Measurements from ENCODE around the gene PIH1D1. TPM values are rescaled to one million over a fixed set of nuclear protein-coding genes. Genes with fewer than 3 reads are reported as not detected.

The PIH1D1 gene
- total RNA-seq, 1 donor from 2014 or later, result 125 TPM

GRCh38 chr19:49421878-49422202 is 29.8 kb downstream of the PIH1D1 start:
- Mint-ChIP-seq H3K27ac (no peak overlapping the region), H3K27me3 (peaks cover 95% of the 10 kb centered on the region), H3K9me3 (ENCODE audit: low read depth) (no peaks in the 10 kb centered on the region), H3K4me1 (ENCODE audit: low read depth) (peaks cover 7% of the 10 kb centered on the region), H3K4me3 (ENCODE audit: low read depth) (no peak overlapping the region), H3K36me3 (ENCODE audit: insufficient read depth) (no peaks in the 10 kb centered on the region)
- TF ChIP-seq CTCF (IDR thresholded peaks at IDR 0.05; ENCODE audit: unreplicated experiment), result no peak
- DNase-seq (ENCODE audit: low spot score, unreplicated experiment), result no peak

DNA sequence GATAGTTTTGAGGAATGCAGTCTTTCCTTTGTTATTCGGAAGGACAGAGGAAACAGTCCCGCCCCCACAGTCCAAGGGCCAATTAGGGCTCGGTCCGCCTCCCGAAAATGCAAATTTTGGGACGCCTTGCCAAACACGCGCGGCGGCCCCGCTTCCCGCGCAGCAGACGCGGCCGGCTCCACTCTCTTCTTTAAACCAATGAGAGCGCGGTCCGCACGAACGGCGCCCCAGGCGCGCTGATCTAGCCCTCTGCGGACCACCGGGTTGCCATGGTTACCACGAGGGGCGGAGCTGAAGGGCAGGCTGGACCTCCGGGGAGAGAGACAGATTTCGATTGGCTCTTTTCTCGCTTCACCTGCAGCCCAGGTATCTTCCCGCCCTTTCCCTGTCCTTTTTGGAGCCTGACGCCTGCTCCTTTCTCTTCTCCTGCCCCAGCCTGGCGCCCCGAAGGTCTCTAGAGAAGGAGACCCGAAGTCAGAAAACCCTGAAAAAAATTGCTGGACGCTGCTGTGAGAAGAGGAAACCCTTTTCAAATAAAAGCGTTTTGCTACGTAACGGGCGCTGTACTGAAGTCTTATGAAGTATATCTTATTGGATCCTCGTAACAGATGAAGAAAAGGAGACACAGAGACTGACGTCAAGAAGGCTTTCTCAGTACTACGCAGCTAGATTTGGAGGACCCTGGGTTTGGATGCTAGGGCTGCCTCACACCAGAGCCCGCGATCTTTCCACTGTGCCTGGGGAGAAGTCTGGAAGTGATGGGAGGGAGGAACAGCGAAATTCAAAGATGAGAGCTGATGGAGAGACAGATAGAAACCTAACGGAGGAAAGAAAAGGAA is 30.4 kb downstream of the PIH1D1 start:
- no peaks in the 10 kb centered on the region for H3K9me3 Mint-ChIP-seq (ENCODE audit: low read depth)
- DNase-seq (ENCODE audit: low spot score, unreplicated experiment), result peak; percentile 65
- H3K27ac Mint-ChIP-seq, result no peak overlapping the region
- H3K27me3 Mint-ChIP-seq, result peaks cover 95% of the 10 kb centered on the region
- H3K4me3 Mint-ChIP-seq (ENCODE audit: low read depth), result no peak overlapping the region
- no peaks in the 10 kb centered on the region for H3K36me3 Mint-ChIP-seq (ENCODE audit: insufficient read depth)
- TF ChIP-seq CTCF (IDR thresholded peaks at IDR 0.05; ENCODE audit: unreplicated experiment), result no peak
- peaks cover 6% of the 10 kb centered on the region for H3K4me1 Mint-ChIP-seq (ENCODE audit: low read depth)

DNA sequence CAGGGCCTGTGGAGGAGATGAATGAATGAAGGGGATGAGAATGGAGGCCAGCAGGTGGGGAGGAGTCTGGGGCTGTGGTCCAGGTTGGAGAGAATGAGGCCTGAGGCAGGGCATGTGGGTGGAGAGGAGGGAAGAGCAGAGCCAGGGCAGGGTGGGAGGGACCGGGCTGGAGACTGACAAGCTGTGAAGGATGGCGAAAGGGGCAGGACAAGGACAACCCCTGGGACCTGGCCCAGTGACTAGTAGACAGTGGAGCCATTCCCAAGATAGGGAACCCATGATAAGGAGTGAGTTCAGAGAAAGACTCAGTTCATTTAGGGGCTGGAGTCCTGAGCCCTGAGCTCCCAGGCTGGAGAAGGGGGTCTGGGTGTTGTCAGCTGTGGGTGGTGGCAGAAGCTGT is 31.4 kb downstream of the PIH1D1 start:
- H3K27me3 Mint-ChIP-seq, result peaks cover 88% of the 10 kb centered on the region
- DNase-seq (ENCODE audit: low spot score, unreplicated experiment), result no peak
- H3K36me3 Mint-ChIP-seq (ENCODE audit: insufficient read depth), result no peaks in the 10 kb centered on the region
- no peak for TF ChIP-seq CTCF (IDR thresholded peaks at IDR 0.05; ENCODE audit: unreplicated experiment)
- H3K4me3 Mint-ChIP-seq (ENCODE audit: low read depth), result no peak overlapping the region
- no peaks in the 10 kb centered on the region for H3K9me3 Mint-ChIP-seq (ENCODE audit: low read depth)
- peaks cover 1% of the 10 kb centered on the region for H3K4me1 Mint-ChIP-seq (ENCODE audit: low read depth)
- no peak overlapping the region for H3K27ac Mint-ChIP-seq

DNA sequence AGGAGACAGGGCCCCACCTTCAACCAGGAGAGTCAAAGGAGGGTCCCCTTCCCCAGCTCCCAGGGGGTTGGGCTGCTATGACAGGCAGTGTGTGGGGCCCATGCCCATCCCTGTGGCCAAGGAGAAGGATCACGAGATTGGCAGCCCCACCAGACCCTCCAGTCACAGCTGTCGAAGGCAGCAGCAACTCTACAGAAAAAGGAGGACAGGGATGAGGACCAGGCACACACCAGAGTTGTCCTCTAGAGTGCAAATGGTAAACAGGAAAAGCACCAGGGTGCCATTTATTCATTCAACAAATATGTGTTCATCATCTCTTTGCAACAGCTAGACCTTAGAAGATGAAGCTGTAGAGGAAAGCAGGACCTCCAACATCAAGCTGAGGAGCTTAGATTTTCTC is 32.4 kb downstream of the PIH1D1 start:
- no peak overlapping the region for H3K27ac Mint-ChIP-seq
- H3K4me3 Mint-ChIP-seq (ENCODE audit: low read depth), result no peak overlapping the region
- no peak for TF ChIP-seq CTCF (IDR thresholded peaks at IDR 0.05; ENCODE audit: unreplicated experiment)
- no peaks in the 10 kb centered on the region for H3K36me3 Mint-ChIP-seq (ENCODE audit: insufficient read depth)
- H3K9me3 Mint-ChIP-seq (ENCODE audit: low read depth), result no peaks in the 10 kb centered on the region
- no peak for DNase-seq (ENCODE audit: low spot score, unreplicated experiment)
- peaks cover 79% of the 10 kb centered on the region for H3K27me3 Mint-ChIP-seq
- peaks cover 1% of the 10 kb centered on the region for H3K4me1 Mint-ChIP-seq (ENCODE audit: low read depth)

GRCh38 chr19:49418511-49418910 is 33.1 kb downstream of the PIH1D1 start:
- Mint-ChIP-seq H3K27ac (no peak overlapping the region), H3K4me3 (ENCODE audit: low read depth) (no peak overlapping the region), H3K36me3 (ENCODE audit: insufficient read depth) (no peaks in the 10 kb centered on the region), H3K9me3 (ENCODE audit: low read depth) (no peaks in the 10 kb centered on the region), H3K4me1 (ENCODE audit: low read depth) (no peaks in the 10 kb centered on the region), H3K27me3 (peaks cover 79% of the 10 kb centered on the region)
- no peak for TF ChIP-seq CTCF (IDR thresholded peaks at IDR 0.05; ENCODE audit: unreplicated experiment)
- DNase-seq (ENCODE audit: low spot score, unreplicated experiment), result no peak
